Heart right ventricle (tissue), 16 donors: Measurements from ENCODE around the gene NOP10. TPM values are rescaled to one million over a fixed set of nuclear protein-coding genes. Genes with fewer than 3 reads are reported as not detected.

ENCODE experiments used
- ATAC-seq, 8 donors: fragments of 200-7000 bp; cut with Tn5 transposase; one replicate each; pipeline ENCODE4 v1.9.1; 2020; ENCODE audit warnings: mild to moderate bottlenecking in 8 of 8, moderate library complexity in 8 of 8, moderate number of reproducible peaks in 1 of 8
- DNase-seq, 2 donors: peaks; one replicate each; pipeline ENCODE4 v3.0.0-alpha.2; 2020
- H3K27ac ChIP-seq, 10 donors: fragments of 200-600 bp; sonication (generic) in 2 of 10; one replicate each; pipeline versions ENCODE4 v1.5.0 to v1.8.0; 2020 to 2022; ENCODE audit warnings: mild to moderate bottlenecking in 3 of 10
- H3K27me3 ChIP-seq, 7 donors: fragments of 200-600 bp; one replicate each; pipeline ENCODE4 v1.8.0; 2021 to 2022; ENCODE audit warnings: mild to moderate bottlenecking in 2 of 7
- H3K36me3 ChIP-seq, 9 donors: fragments of 200-600 bp; sonication (generic) in 1 of 9; one replicate each; pipeline versions ENCODE4 v1.5.0 to v1.8.0; 2020 to 2022; ENCODE audit warnings: mild to moderate bottlenecking in 2 of 9
- H3K4me1 ChIP-seq, 9 donors: fragments of 200-600 bp; sonication (generic) in 1 of 9; one replicate each; pipeline versions ENCODE4 v1.5.0 to v1.8.0; 2020 to 2022; ENCODE audit warnings: mild to moderate bottlenecking in 4 of 9
- H3K4me3 ChIP-seq, 10 donors: fragments of 200-600 bp; sonication (generic) in 2 of 10; one replicate each; pipeline versions ENCODE4 v1.5.0 to v1.8.0; 2020 to 2022; ENCODE audit warnings: mild to moderate bottlenecking in 7 of 10, moderate library complexity in 2 of 10
- H3K9me3 ChIP-seq, 11 donors: fragments of 200-600 bp in 10 of 11; sonication (generic) in 2 of 11; one replicate each; pipeline versions ENCODE4 v1.5.0 to v1.8.0; 2013 to 2022; ENCODE audit warnings: mild to moderate bottlenecking in 2 of 11, control low read depth in 1 of 11, moderate library complexity in 1 of 11
- CTCF ChIP-seq, 9 donors: fragments of 200-600 bp; sonication (generic) in 2 of 9; IDR thresholded peaks; one replicate each; pipeline versions ENCODE4 v1.5.0 to v1.8.0; 2021 to 2022; ENCODE audit warnings: antibody characterized with exemption in 9 of 9, mild to moderate bottlenecking in 5 of 9, moderate library complexity in 1 of 9
- WGBS, 2 donors: extraction: QIAGEN DNeasy Blood & Tissue Kit; methylation state at CpG; one replicate each; pipeline ENCODE4 v1.1.7; 2013; ENCODE audit warnings: inconsistent platforms in 1 of 2; 5-methylcytosine and 5-hydroxymethylcytosine counted together
- intact Hi-C, 10 donors: fragments of 100-400 bp; cut with DNase I; formaldehyde crosslinking; loops; one replicate each; pipeline versions ENCODE4 v1.11.1 to v1.14.2; 2022
- polyA plus RNA-seq, 2 donors: library from polyadenylated mRNA; stranded (reverse); fragments of 200-250 nt; gene quantifications; one replicate each; pipeline ENCODE4 v1.2.3, GENCODE V29; 2013
- total RNA-seq, 10 donors: library from RNA; stranded (reverse); fragmentation: NEBNext Ultra II Directional in 3 of 10; extraction: Animal tissue kit (Norgen Biotek cat#: 25700) in 3 of 10; gene quantifications; one replicate each; pipeline versions ENCODE4 v1.2.1 to v1.2.4, GENCODE V29; 2021 to 2023
- donor health status: Arrhythmogenic right ventricular cardiomyopathy.
- donor health status: ischemic (EF 13 %, LVEDD 7.1; RV severe dilation, severe dysfunction).
- donor health status: healthy with polysubstance abuse.
- donor health status: DM: no; HTN: yes; CAD: no.
- donor health status: DM: no; HTN: no; CAD: no.
- donor health status: ischemic (EF 25% LVEDD 6.9; RV normal size, moderate dysfunction).
- donor health status: ischemic (EF 25% LVEDD 5.7; RV mildly dilated, moderate dysfunction).
- donor health status: healthy.
- donor health status: DM: yes; HTN: yes; CAD: no.
- donor health status: Ischemic cardiomyopathy.
- donor health status: ischemic (EF 35%, LVEDD 5.7; RV mildly dilated, moderate dysfunction).
- donor health status: nonischemic (EF 11% LVEDD 7.7; RV severe dilation, severe dysfunction).
- donor health status: DM: yes; HTN: yes; CAD: no.
- donor health status: PGD.
- donor health status: ischemic (EF 29% LVEDD 5.4; RV normal size, mild dysfunction).
- donor health status: nonischemic (EF 23%, LVEDD 6.1; RV moderate dilation, normal function).

Gene NOP10
- total and polyA plus RNA-seq, 12 donors = 92.3 to 410 (median 119) TPM

GRCh38 chr15:34336991-34337556, 5.9 kb downstream of the NOP10 start:
- ATAC-seq (peak in 7 of 8 donors; percentile 17 to 67 (median 39)), DNase-seq (no peak)
- peak overlapping the region; percentile 79 to 95 (median 92) for H3K4me3 ChIP-seq
- intact Hi-C loops = loop anchor here in 2 of 10 donors (1.0 to 10.0 kb wide), 3 partner anchors 80 to 112 kb away; partner anchors contain the start of gene EMC4 (in 1 of the 2)
- H3K4me1 ChIP-seq = peaks cover 7 to 91% (median 48%) of the 10 kb centered on the region in 9 donors
- no peaks in the 10 kb centered on the region for H3K27me3 ChIP-seq
- TF ChIP-seq CTCF (IDR thresholded peaks at IDR 0.05) = no peak
- H3K27ac ChIP-seq = peak overlapping the region; percentile 83 to 99 (median 94)
- H3K9me3 ChIP-seq = no peaks in the 10 kb centered on the region
- H3K36me3 ChIP-seq = peaks cover 0 to 35% (median 5%) of the 10 kb centered on the region in 9 donors
- WGBS, 2 donors = 2% methylated on average over 26 of the region's 26 CpGs

GRCh38 chr15:34336231-34336990, 6.5 kb downstream of the NOP10 start:
- intact Hi-C loops = loop anchor here in 2 of 10 donors (5.0 to 10.0 kb wide), 2 partner anchors 79 to 82 kb away; no protein-coding TSS in a partner anchor
- DNase-seq (no peak), ATAC-seq (no peak)
- Histone ChIP-seq H3K4me1 (peaks cover 7 to 85% (median 41%) of the 10 kb centered on the region in 9 donors), H3K27ac (peak overlapping the region in 9 of 10 donors; percentile 83 to 99 (median 96)), H3K36me3 (peaks cover 0 to 30% (median 5%) of the 10 kb centered on the region in 9 donors), H3K9me3 (no peaks in the 10 kb centered on the region), H3K27me3 (no peaks in the 10 kb centered on the region), H3K4me3 (peak overlapping the region in 9 of 10 donors; percentile 79 to 95 (median 92))
- TF ChIP-seq CTCF (IDR thresholded peaks at IDR 0.05) = no peak
- WGBS, 2 donors = 81 to 84% methylated on average over 16 of the region's 16 CpGs

GRCh38 chr15:34335176-34336032, 7.5 kb downstream of the NOP10 start:
- peak overlapping the region in 7 of 10 donors; percentile 4 to 95 (median 87) for H3K4me3 ChIP-seq
- peak overlapping the region in 8 of 10 donors; percentile 36 to 99 (median 78) for H3K27ac ChIP-seq
- H3K36me3 ChIP-seq = peaks cover 0 to 20% (median 3%) of the 10 kb centered on the region in 9 donors
- H3K27me3 ChIP-seq = no peaks in the 10 kb centered on the region
- peaks cover 7 to 75% (median 40%) of the 10 kb centered on the region in 9 donors for H3K4me1 ChIP-seq
- 75 to 80% methylated on average over 3 of the region's 3 CpGs for WGBS, 2 donors
- ATAC-seq (peak in 1 of 8 donors; percentile 26), DNase-seq (no peak)
- intact Hi-C loops = loop anchor here in 2 of 10 donors (5.0 to 10.0 kb wide), 2 partner anchors 78 to 81 kb away; no protein-coding TSS in a partner anchor
- no peaks in the 10 kb centered on the region for H3K9me3 ChIP-seq
- no peak for TF ChIP-seq CTCF (IDR thresholded peaks at IDR 0.05)
